Liver (tissue), 9 donors: ENCODE results near the gene ZNF552. TPM values are rescaled to one million over a fixed set of nuclear protein-coding genes. Genes with fewer than 3 reads are reported as not detected.

Experiments
- DNase-seq: peaks from one replicate; pipeline ENCODE4 v3.0.0-alpha.2; 2017; ENCODE audit warnings: low spot score
- H3K27ac ChIP-seq, 2 donors: one replicate each; pipeline ENCODE4 v1.7.0; 2013; ENCODE audit warnings: inconsistent platforms in 2 of 2, low read length in 2 of 2, control low read depth in 1 of 2, low read depth in 1 of 2, mild to moderate bottlenecking in 1 of 2
- H3K27me3 ChIP-seq, 4 donors: one replicate each; pipeline versions ENCODE4 v1.6.1 to v1.7.0; 2013; ENCODE audit warnings: low read length in 3 of 4, inconsistent platforms in 1 of 4, mild to moderate bottlenecking in 1 of 4, moderate library complexity in 1 of 4; ENCODE audit not compliant: control insufficient read depth in 4 of 4, insufficient read depth in 4 of 4
- H3K36me3 ChIP-seq, 4 donors: one replicate each; pipeline versions ENCODE4 v1.6.1 to v1.7.0; 2013; ENCODE audit warnings: low read length in 3 of 4, mild to moderate bottlenecking in 3 of 4, low read depth in 1 of 4, moderate library complexity in 1 of 4; ENCODE audit not compliant: control insufficient read depth in 4 of 4, insufficient read depth in 3 of 4
- H3K4me1 ChIP-seq, 4 donors: one replicate each; pipeline versions ENCODE4 v1.6.1 to v1.7.0; 2013; ENCODE audit warnings: low read length in 3 of 4, mild to moderate bottlenecking in 3 of 4, moderate library complexity in 1 of 4; ENCODE audit not compliant: control insufficient read depth in 4 of 4, insufficient read depth in 4 of 4
- H3K4me3 ChIP-seq, 3 donors: one replicate each; pipeline versions ENCODE4 v1.6.1 to v1.7.0; 2013; ENCODE audit warnings: low read length in 3 of 3, control low read depth in 1 of 3, low read depth in 1 of 3, mild to moderate bottlenecking in 1 of 3
- H3K9ac ChIP-seq, 2 donors: one replicate each; pipeline ENCODE4 v1.7.0; 2013; ENCODE audit warnings: low read length in 2 of 2, mild to moderate bottlenecking in 2 of 2, moderate library complexity in 2 of 2, control low read depth in 1 of 2, low read depth in 1 of 2
- H3K9me3 ChIP-seq, 4 donors: one replicate each; pipeline versions ENCODE4 v1.6.1 to v1.7.0; 2013; ENCODE audit warnings: low read length in 3 of 4; ENCODE audit not compliant: control insufficient read depth in 4 of 4
- FOXA1 ChIP-seq: IDR thresholded peaks from 2 replicates; pipeline ENCODE4 v1.6.1; 2016; ENCODE audit warnings: antibody characterized with exemption
- FOXA2 ChIP-seq: IDR thresholded peaks from 2 replicates; pipeline ENCODE4 v1.6.1; 2016; ENCODE audit warnings: antibody characterized with exemption
- GABPA ChIP-seq, 2 donors: IDR thresholded peaks in 1 of 2; conservative IDR thresholded peaks in 1 of 2; 2 replicates each; pipeline ENCODE4 v1.6.1; 2016; ENCODE audit warnings: antibody characterized with exemption in 2 of 2, mild to moderate bottlenecking in 1 of 2, moderate library complexity in 1 of 2
- HNF4A ChIP-seq, 2 donors: conservative IDR thresholded peaks; 2 replicates each; pipeline ENCODE4 v1.6.1; 2016; ENCODE audit warnings: antibody characterized with exemption in 2 of 2, mild to moderate bottlenecking in 2 of 2
- JUND ChIP-seq, 2 donors: IDR thresholded peaks; 2 replicates each; pipeline ENCODE4 v1.6.1; 2016; ENCODE audit warnings: antibody characterized with exemption in 2 of 2
- NR2F2 ChIP-seq: IDR thresholded peaks from 2 replicates; pipeline ENCODE4 v1.6.1; 2016; ENCODE audit warnings: antibody characterized with exemption
- RAD21 ChIP-seq, 2 donors: IDR thresholded peaks; 2 replicates each; pipeline ENCODE4 v1.6.1; 2016; ENCODE audit warnings: antibody characterized with exemption in 2 of 2, mild to moderate bottlenecking in 2 of 2
- SP1 ChIP-seq: IDR thresholded peaks from 2 replicates; pipeline ENCODE4 v1.6.1; 2018; ENCODE audit warnings: antibody characterized with exemption, mild to moderate bottlenecking
- TAF1 ChIP-seq: conservative IDR thresholded peaks from 2 replicates; pipeline ENCODE4 v1.6.1; 2016; ENCODE audit warnings: antibody characterized with exemption, mild to moderate bottlenecking
- YY1 ChIP-seq: IDR thresholded peaks from 2 replicates; pipeline ENCODE4 v1.6.1; 2016; ENCODE audit warnings: antibody characterized with exemption, mild to moderate bottlenecking
- WGBS: extraction: QIAGEN DNeasy Blood & Tissue Kit; methylation state at CpG from one replicate; pipeline ENCODE4 v1.1.7; 2013; 5-methylcytosine and 5-hydroxymethylcytosine counted together
- polyA plus RNA-seq, 2 donors: library from polyadenylated mRNA; stranded (reverse) in 1 of 2; unstranded in 1 of 2; fragments of 200-250 nt in 1 of 2; fragments of >200 nt in 1 of 2; fragmentation: Nextera tagmentation in 1 of 2; extraction: Ambion mirVana in 1 of 2; gene quantifications; one replicate each; pipeline versions ENCODE4 v1.2.1 to v1.2.3, GENCODE V29; 2013 to 2015
- total RNA-seq, 2 donors: library from RNA; depleted of rRNA; stranded (reverse); fragments of >200 nt; gene quantifications; one replicate each; pipeline ENCODE4 v1.2.3, GENCODE V29; 2014
- TF ChIP-seq, protein P1 (sequence below): IDR thresholded peaks from 2 replicates; pipeline ENCODE4 v1.6.1; 2016; ENCODE audit warnings: antibody characterized with exemption
- TF ChIP-seq, protein P2 (sequence below): IDR thresholded peaks from 2 replicates; pipeline ENCODE4 v1.6.1; 2016; ENCODE audit warnings: antibody characterized with exemption
- TF ChIP-seq, protein P3 (sequence below): IDR thresholded peaks from 2 replicates; pipeline ENCODE4 v1.6.1; 2016; ENCODE audit warnings: antibody characterized with exemption
- TF ChIP-seq, protein P4 (sequence below): fragments of 150-350 bp; IDR thresholded peaks from 2 replicates; pipeline ENCODE4 v1.5.1; 2017; ENCODE audit warnings: improper control_type of control experiment, low read depth, low read length; ENCODE audit not compliant: missing input control
- TF ChIP-seq, protein P5 (sequence below): IDR thresholded peaks from 2 replicates; pipeline ENCODE4 v1.6.1; 2016; ENCODE audit warnings: antibody characterized with exemption, mild to moderate bottlenecking
- donor health status: healthy.
- donor health status: healthy.
- donor health status: healthy.
- donor health status: healthy.
- donor health status: healthy.

Gene ZNF552
- total and polyA plus RNA-seq, 4 donors = 3.1 to 16.1 (median 5.4) TPM

DNA sequence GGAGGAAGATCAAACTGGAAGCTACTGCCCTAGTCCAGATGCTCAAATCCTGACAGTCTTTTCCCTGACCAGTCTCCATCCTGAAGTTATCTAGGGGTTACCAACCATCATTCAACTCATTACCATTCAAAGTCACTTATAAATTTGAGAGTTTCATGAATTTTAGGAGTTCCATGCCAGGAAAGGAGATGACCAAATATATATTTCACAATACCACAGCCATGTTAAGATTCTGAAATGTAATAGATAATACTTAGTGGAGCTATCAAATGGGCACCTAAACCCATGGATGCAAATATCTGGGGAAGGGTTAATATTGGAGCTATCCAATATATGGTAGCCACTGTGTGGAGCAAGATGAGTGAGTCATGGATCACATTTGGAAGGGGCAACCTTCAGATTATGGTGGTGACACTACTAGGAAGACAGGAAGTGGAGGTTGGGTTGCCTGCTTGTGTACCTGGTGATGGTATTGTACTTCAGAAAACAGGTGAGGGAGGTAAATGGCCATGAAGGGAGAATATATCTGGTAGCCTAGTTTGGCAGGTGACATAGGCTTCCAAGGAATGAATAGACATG is 26.5 kb downstream of the ZNF552 start:
- no peak overlapping the region for H3K4me3 ChIP-seq
- no peak for TF ChIP-seq FOXA1
- TF ChIP-seq GABPA (IDR thresholded peaks at IDR 0.05 in 1 of 2, conservative IDR thresholded peaks at IDR 0.05 in 1 of 2) = no peak
- no peaks in the 10 kb centered on the region for H3K27me3 ChIP-seq
- no peak overlapping the region for H3K9ac ChIP-seq
- no peak overlapping the region for H3K27ac ChIP-seq
- peaks cover 0 to 23% (median 2%) of the 10 kb centered on the region in 4 donors for H3K9me3 ChIP-seq
- DNase-seq = no peak
- no peaks in the 10 kb centered on the region for H3K4me1 ChIP-seq
- peaks cover 0 to 33% (median 17%) of the 10 kb centered on the region in 4 donors for H3K36me3 ChIP-seq

DNA sequence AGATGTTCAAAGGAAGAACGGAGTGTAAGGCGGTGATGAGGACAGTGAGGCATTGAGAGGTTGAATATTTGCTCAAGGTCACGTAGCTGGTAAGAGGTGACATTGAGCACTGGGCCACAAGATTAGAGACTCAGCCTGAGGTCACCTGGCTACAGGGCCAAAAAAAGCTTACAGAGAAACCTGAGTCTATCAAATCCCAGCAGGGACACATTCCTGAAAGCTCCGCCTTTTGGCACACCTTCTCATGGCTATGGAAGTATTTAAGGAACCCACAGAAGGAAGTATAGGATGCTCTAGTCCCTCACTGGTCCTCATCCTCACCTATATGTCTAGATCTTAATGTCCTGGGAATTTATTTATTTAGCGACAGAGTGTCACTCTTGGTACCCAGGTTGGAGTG is 27.8 kb downstream of the ZNF552 start:
- Histone ChIP-seq H3K27me3 (no peaks in the 10 kb centered on the region), H3K36me3 (peaks cover 0 to 30% (median 14%) of the 10 kb centered on the region in 4 donors), H3K9me3 (peaks cover 0 to 23% (median 2%) of the 10 kb centered on the region in 4 donors), H3K27ac (no peak overlapping the region), H3K9ac (no peak overlapping the region), H3K4me3 (peak overlapping the region in 2 of 3 donors; percentile 28 to 53), H3K4me1 (no peaks in the 10 kb centered on the region)
- 99% methylated on average over 5 of the region's 5 CpGs for WGBS
- no peak for DNase-seq
- TF ChIP-seq GABPA (IDR thresholded peaks at IDR 0.05 in 1 of 2, conservative IDR thresholded peaks at IDR 0.05 in 1 of 2) (no peak), YY1 (no peak), SP1 (no peak), JUND (IDR thresholded peaks at IDR 0.05) (no peak), TAF1 (no peak)
- TF ChIP-seq, protein P1, sequence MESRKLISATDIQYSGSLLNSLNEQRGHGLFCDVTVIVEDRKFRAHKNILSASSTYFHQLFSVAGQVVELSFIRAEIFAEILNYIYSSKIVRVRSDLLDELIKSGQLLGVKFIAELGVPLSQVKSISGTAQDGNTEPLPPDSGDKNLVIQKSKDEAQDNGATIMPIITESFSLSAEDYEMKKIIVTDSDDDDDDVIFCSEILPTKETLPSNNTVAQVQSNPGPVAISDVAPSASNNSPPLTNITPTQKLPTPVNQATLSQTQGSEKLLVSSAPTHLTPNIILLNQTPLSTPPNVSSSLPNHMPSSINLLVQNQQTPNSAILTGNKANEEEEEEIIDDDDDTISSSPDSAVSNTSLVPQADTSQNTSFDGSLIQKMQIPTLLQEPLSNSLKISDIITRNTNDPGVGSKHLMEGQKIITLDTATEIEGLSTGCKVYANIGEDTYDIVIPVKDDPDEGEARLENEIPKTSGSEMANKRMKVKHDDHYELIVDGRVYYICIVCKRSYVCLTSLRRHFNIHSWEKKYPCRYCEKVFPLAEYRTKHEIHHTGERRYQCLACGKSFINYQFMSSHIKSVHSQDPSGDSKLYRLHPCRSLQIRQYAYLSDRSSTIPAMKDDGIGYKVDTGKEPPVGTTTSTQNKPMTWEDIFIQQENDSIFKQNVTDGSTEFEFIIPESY = no peak
- TF ChIP-seq, protein P2, sequence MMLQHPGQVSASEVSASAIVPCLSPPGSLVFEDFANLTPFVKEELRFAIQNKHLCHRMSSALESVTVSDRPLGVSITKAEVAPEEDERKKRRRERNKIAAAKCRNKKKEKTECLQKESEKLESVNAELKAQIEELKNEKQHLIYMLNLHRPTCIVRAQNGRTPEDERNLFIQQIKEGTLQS = no peak

DNA sequence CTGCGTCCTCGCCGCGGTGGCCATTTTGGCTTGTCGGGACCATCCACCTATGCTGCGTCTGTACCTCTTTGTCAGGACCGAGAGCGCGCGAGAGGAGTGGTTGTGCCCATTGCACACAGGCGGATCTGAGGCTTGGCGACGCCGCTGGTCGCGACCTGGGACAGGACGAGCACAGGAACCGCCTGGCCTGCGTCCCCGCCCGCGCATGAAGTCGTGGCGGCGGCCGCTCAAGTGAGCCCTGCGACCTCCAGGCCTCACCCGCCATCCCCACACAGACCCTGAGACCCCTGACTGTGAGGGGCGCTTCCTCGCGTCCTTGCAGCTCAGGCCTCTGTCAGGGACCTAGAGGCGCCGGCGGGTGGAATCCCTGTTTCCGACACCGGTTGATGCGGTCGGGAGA is 28.4 kb downstream of the ZNF552 start:
- no peak for DNase-seq
- no peak overlapping the region for H3K9ac ChIP-seq
- H3K4me3 ChIP-seq = peak overlapping the region in 2 of 3 donors; percentile 14 to 53
- TF ChIP-seq, protein P1 = no peak
- TF ChIP-seq FOXA1 = no peak
- TF ChIP-seq YY1 = no peak
- no peak for TF ChIP-seq FOXA2
- TF ChIP-seq, protein P3, sequence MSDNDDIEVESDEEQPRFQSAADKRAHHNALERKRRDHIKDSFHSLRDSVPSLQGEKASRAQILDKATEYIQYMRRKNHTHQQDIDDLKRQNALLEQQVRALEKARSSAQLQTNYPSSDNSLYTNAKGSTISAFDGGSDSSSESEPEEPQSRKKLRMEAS = no peak
- TF ChIP-seq HNF4A (conservative IDR thresholded peaks at IDR 0.05) = no peak
- TF ChIP-seq NR2F2 = no peak
- TF ChIP-seq, protein P4, sequence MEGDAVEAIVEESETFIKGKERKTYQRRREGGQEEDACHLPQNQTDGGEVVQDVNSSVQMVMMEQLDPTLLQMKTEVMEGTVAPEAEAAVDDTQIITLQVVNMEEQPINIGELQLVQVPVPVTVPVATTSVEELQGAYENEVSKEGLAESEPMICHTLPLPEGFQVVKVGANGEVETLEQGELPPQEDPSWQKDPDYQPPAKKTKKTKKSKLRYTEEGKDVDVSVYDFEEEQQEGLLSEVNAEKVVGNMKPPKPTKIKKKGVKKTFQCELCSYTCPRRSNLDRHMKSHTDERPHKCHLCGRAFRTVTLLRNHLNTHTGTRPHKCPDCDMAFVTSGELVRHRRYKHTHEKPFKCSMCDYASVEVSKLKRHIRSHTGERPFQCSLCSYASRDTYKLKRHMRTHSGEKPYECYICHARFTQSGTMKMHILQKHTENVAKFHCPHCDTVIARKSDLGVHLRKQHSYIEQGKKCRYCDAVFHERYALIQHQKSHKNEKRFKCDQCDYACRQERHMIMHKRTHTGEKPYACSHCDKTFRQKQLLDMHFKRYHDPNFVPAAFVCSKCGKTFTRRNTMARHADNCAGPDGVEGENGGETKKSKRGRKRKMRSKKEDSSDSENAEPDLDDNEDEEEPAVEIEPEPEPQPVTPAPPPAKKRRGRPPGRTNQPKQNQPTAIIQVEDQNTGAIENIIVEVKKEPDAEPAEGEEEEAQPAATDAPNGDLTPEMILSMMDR = no peak
- no peak for TF ChIP-seq SP1
- TF ChIP-seq, protein P2 = no peak
- TF ChIP-seq, protein P5, sequence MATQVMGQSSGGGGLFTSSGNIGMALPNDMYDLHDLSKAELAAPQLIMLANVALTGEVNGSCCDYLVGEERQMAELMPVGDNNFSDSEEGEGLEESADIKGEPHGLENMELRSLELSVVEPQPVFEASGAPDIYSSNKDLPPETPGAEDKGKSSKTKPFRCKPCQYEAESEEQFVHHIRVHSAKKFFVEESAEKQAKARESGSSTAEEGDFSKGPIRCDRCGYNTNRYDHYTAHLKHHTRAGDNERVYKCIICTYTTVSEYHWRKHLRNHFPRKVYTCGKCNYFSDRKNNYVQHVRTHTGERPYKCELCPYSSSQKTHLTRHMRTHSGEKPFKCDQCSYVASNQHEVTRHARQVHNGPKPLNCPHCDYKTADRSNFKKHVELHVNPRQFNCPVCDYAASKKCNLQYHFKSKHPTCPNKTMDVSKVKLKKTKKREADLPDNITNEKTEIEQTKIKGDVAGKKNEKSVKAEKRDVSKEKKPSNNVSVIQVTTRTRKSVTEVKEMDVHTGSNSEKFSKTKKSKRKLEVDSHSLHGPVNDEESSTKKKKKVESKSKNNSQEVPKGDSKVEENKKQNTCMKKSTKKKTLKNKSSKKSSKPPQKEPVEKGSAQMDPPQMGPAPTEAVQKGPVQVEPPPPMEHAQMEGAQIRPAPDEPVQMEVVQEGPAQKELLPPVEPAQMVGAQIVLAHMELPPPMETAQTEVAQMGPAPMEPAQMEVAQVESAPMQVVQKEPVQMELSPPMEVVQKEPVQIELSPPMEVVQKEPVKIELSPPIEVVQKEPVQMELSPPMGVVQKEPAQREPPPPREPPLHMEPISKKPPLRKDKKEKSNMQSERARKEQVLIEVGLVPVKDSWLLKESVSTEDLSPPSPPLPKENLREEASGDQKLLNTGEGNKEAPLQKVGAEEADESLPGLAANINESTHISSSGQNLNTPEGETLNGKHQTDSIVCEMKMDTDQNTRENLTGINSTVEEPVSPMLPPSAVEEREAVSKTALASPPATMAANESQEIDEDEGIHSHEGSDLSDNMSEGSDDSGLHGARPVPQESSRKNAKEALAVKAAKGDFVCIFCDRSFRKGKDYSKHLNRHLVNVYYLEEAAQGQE = no peak
- no peak for TF ChIP-seq JUND (IDR thresholded peaks at IDR 0.05)
- no peak for TF ChIP-seq RAD21 (IDR thresholded peaks at IDR 0.05)
- TF ChIP-seq TAF1 = no peak
- H3K9me3 ChIP-seq = peaks cover 0 to 23% (median 4%) of the 10 kb centered on the region in 4 donors
- no peak overlapping the region for H3K27ac ChIP-seq
- H3K36me3 ChIP-seq = peaks cover 0 to 32% (median 13%) of the 10 kb centered on the region in 4 donors
- H3K4me1 ChIP-seq = no peaks in the 10 kb centered on the region
- WGBS = 94% methylated on average over 38 of the region's 38 CpGs
- no peaks in the 10 kb centered on the region for H3K27me3 ChIP-seq
